ENCODE results near the gene TECR.
"Not testable (repeated sequence)": the region's sequence is repeated elsewhere in the genome, so short reads cannot be mapped to it uniquely, and the experiment has no call there.

TECR gene

GRCh38 chr19:14540741-14541525, 11.5 kb downstream of the TECR start:
- no peak for DNase-seq

- not testable (repeated sequence) for DNase-seq
These were observed 12.6 kb downstream of the TECR start for GRCh38 chr19:14541979-14542378.

- no peak for DNase-seq
These were observed 13.4 kb downstream of the TECR start for GRCh38 chr19:14542711-14543328.

GRCh38 chr19:14544047-14544446, 14.7 kb downstream of the TECR start:
- no peak for DNase-seq

- no peak for DNase-seq
These were observed 15.8 kb downstream of the TECR start for GRCh38 chr19:14544977-14545715.

GRCh38 chr19:14545716-14546082, 16.3 kb downstream of the TECR start:
- DNase-seq, result no peak

GRCh38 chr19:14550201-14550754, 20.9 kb downstream of the TECR start:
- no peak for DNase-seq

- peak; percentile 42 for DNase-seq
These were observed 22.0 kb downstream of the TECR start for GRCh38 chr19:14551134-14552005.

- not testable (repeated sequence) for DNase-seq
These were observed 22.6 kb downstream of the TECR start for GRCh38 chr19:14552006-14552360.

GRCh38 chr19:14553042-14553938, 23.9 kb downstream of the TECR start:
- DNase-seq, result no peak

- DNase-seq, result no peak
These were observed 24.5 kb downstream of the TECR start for GRCh38 chr19:14553939-14554243.

- no peak for DNase-seq
These were observed 25.0 kb downstream of the TECR start for GRCh38 chr19:14554382-14554812.

- DNase-seq, result no peak
These were observed 26.7 kb downstream of the TECR start for GRCh38 chr19:14555918-14556661.

- DNase-seq, result peak; percentile 64
These were observed 27.3 kb downstream of the TECR start for GRCh38 chr19:14556662-14557188.

GRCh38 chr19:14558370-14559066, 29.1 kb downstream of the TECR start:
- no peak for DNase-seq

- DNase-seq, result no peak
These were observed 30.8 kb downstream of the TECR start for GRCh38 chr19:14559916-14560775.

- no peak for DNase-seq
These were observed 31.3 kb downstream of the TECR start for GRCh38 chr19:14560776-14561108.

- DNase-seq, result no peak
These were observed 31.9 kb downstream of the TECR start for GRCh38 chr19:14561249-14561648.

- no peak for DNase-seq
These were observed 32.5 kb downstream of the TECR start for GRCh38 chr19:14561847-14562351.

Data from fibroblast of skin of right biceps (primary cell).